ENCODE measurements around the gene TMEM120B. TPM values are rescaled to one million over a fixed set of nuclear protein-coding genes. Genes with fewer than 3 reads are reported as not detected.
A peak's percentile ranks its signal among the peaks of the same experiment; 100 is the strongest.

TMEM120B gene
- total and polyA plus RNA-seq, 2 of the 13 experiments (the other 11 are each of a cell fraction or from before 2014, with no cell fraction given), result 7.1 to 12.9 TPM

GRCh38 chr12:121711361-121712189 is 977 bp upstream of the TMEM120B start (continued):
- TF ChIP-seq ZNF275 (CRISPR knock-in tag; IDR thresholded peaks at IDR 0.05; ENCODE audit: borderline replicate concordance), result no peak
- no peak for TF ChIP-seq SMC3 (IDR thresholded peaks at IDR 0.05; ENCODE audit: low read length)
- no peak for TF ChIP-seq KLF15 (CRISPR knock-in tag; IDR thresholded peaks at IDR 0.05; ENCODE audit: borderline replicate concordance)
- TF ChIP-seq ZNF350 (CRISPR knock-in tag; IDR thresholded peaks at IDR 0.05; ENCODE audit: borderline replicate concordance, low read depth), result 0 out of 2 replicates have a peak, but pooled peaks have one; percentile 15
- 0 out of 2 replicates have a peak, but pooled peaks have one; percentile 12 for TF ChIP-seq ZBTB38 (CRISPR knock-in tag; IDR thresholded peaks at IDR 0.05)
- 0 out of 4 replicates have a peak, but pooled peaks of 1 of the 2 experiments have one; percentile 10 for TF ChIP-seq ATF4 (CRISPR knock-in tag; IDR thresholded peaks at IDR 0.05)
- no peak for TF ChIP-seq PHF5A (CRISPR knock-in tag; IDR thresholded peaks at IDR 0.05; ENCODE audit: low read depth, unreplicated experiment)
- TF ChIP-seq ZNF770 (CRISPR knock-in tag; IDR thresholded peaks at IDR 0.05), result peak; percentile 71
- 0 out of 2 replicates have a peak, but pooled peaks have one; percentile 52 for TF ChIP-seq ARID2 (CRISPR knock-in tag; IDR thresholded peaks at IDR 0.05; ENCODE audit: borderline replicate concordance)
- peak; percentile 5; the same call in 1 of the 2 replicates for TF ChIP-seq ZNF441 (CRISPR knock-in tag; IDR thresholded peaks at IDR 0.05; ENCODE audit: borderline replicate concordance)
- no peak for TF ChIP-seq ZNF224 (CRISPR knock-in tag; IDR thresholded peaks at IDR 0.05)
- TF ChIP-seq ZFP91 (CRISPR knock-in tag; IDR thresholded peaks at IDR 0.05; ENCODE audit: borderline replicate concordance), result peak; percentile 25; the same call in 1 of the 2 replicates
- TF ChIP-seq ZNF18 (CRISPR knock-in tag; IDR thresholded peaks at IDR 0.05; ENCODE audit: insufficient replicate concordance), result peak; percentile 47
